Panc1 (cell line): ENCODE results near the gene DMRT3. TPM values are rescaled to one million over a fixed set of nuclear protein-coding genes. Genes with fewer than 3 reads are reported as not detected.

Experiments used
- ATAC-seq: fragments of 200-7000 bp; cut with Tn5 transposase; 2 replicates; pipeline ENCODE4 v1.9.1; 2020; ENCODE audit warnings: mild to moderate bottlenecking, moderate library complexity
- BruUV-seq: library from RNA; stranded (reverse); fragments of 400-500 nt; replicated peaks from 2 replicates; lab custom pipeline; 2021; lab: Mats Ljungman, UMichigan
- CTCF ChIA-PET: fragments of 300-600 bp; sonication (Branson Sonifier 250); formaldehyde crosslinking; loops from one replicate; lab custom pipeline; 2022; ENCODE audit warnings: antibody characterized with exemption; lab: Charles Lee
- POLR2A ChIA-PET: fragments of 300-600 bp; sonication (Branson Sonifier 250); formaldehyde crosslinking; loops from one replicate; lab custom pipeline; 2022; ENCODE audit warnings: antibody characterized with exemption; lab: Charles Lee
- DNase-seq: peaks from one replicate; pipeline ENCODE4 v3.0.0-alpha.2; 2010; ENCODE audit warnings: low read depth, low spot score
- H3K27ac ChIP-seq: 2 replicates; pipeline ENCODE4 v1.5.1; 2011; ENCODE audit warnings: mild to moderate bottlenecking, low read length, inconsistent platforms
- H3K27me3 ChIP-seq: fragments of 200-500 bp; sonication (Bioruptor generic); 2 replicates; pipeline ENCODE4 v1.6.0; 2014; ENCODE audit warnings: low read length, inconsistent platforms; ENCODE audit not compliant: control insufficient read depth, insufficient read depth
- H3K36me3 ChIP-seq: fragments of 200-500 bp; sonication (Bioruptor generic); 2 replicates; pipeline ENCODE4 v1.5.1; 2014; ENCODE audit warnings: inconsistent platforms, mild to moderate bottlenecking, low read length, moderate library complexity; ENCODE audit not compliant: control insufficient read depth, insufficient read depth
- H3K4me1 ChIP-seq: 2 replicates; pipeline ENCODE4 v1.5.1; 2011; ENCODE audit warnings: inconsistent platforms, mild to moderate bottlenecking, low read length, moderate library complexity; ENCODE audit not compliant: control insufficient read depth, insufficient read depth
- H3K4me3 ChIP-seq, 2 experiments: 2 replicates each; pipeline ENCODE4 v1.5.1; 2011 to 2012; ENCODE audit warnings: low read depth in 2 of 2, low read length in 2 of 2, mild to moderate bottlenecking in 2 of 2, inconsistent platforms in 1 of 2, moderate library complexity in 1 of 2
- H3K9me3 ChIP-seq: fragments of 200-500 bp; sonication (Bioruptor generic); 2 replicates; pipeline ENCODE4 v1.5.1; 2014; ENCODE audit warnings: low read depth, mild to moderate bottlenecking, inconsistent platforms, low read length, moderate library complexity; ENCODE audit not compliant: control insufficient read depth, insufficient read depth
- CTCF ChIP-seq: fragments of 450-650 bp; IDR thresholded peaks from 2 replicates; pipeline ENCODE4 v1.5.1; 2017; ENCODE audit warnings: mild to moderate bottlenecking
- POLR2AphosphoS5 ChIP-seq: IDR thresholded peaks from 2 replicates; pipeline ENCODE4 v1.6.1; 2012; ENCODE audit warnings: mild to moderate bottlenecking, low read depth, low read length, moderate library complexity
- SIN3A ChIP-seq: IDR thresholded peaks from 2 replicates; pipeline ENCODE4 v1.6.1; 2012; ENCODE audit warnings: low read depth, mild to moderate bottlenecking, low read length, moderate library complexity, borderline replicate concordance; ENCODE audit not compliant: insufficient read depth
- TCF7L2 ChIP-seq: IDR thresholded peaks from 2 replicates; pipeline ENCODE4 v1.6.1; 2011; ENCODE audit warnings: mild to moderate bottlenecking, low read depth, low read length, inconsistent platforms
- in situ Hi-C: cut with HindIII; loops from 2 replicates; pipeline ENCODE4 v1.10.0; 2016; ENCODE audit warnings: low sequenced_read_pairs, low pct_unique_long_range_greater_than_20kb
- intact Hi-C: fragments of 100-400 bp; cut with micrococcal nuclease; formaldehyde crosslinking; loops from one replicate; pipeline ENCODE4 v1.10.0; 2022; ENCODE audit not compliant: unreplicated experiment
- total RNA-seq: library from RNA; stranded (reverse); gene quantifications from one replicate; pipeline ENCODE4 v1.2.1, GENCODE V29; 2021; ENCODE audit not compliant: unreplicated experiment
- TF ChIP-seq, protein P1 (sequence below), 2 experiments: IDR thresholded peaks; 2 replicates each; pipeline ENCODE4 v1.6.1; 2011 to 2012; ENCODE audit warnings: low read depth in 2 of 2, control low read depth in 1 of 2, low read length in 1 of 2, mild to moderate bottlenecking in 1 of 2, moderate library complexity in 1 of 2; ENCODE audit not compliant: insufficient read depth in 1 of 2

The DMRT3 gene
- total RNA-seq, 1 experiment from 2014 or later = not detected

GRCh38 chr9:982394-983230, 6.2 kb downstream of the DMRT3 start:
- BruUV-seq = no TSS peak
- no peak overlapping the region for H3K27ac ChIP-seq
- intact Hi-C loops = no loop called here
- no peaks in the 10 kb centered on the region for H3K4me1 ChIP-seq
- ATAC-seq (no peak), DNase-seq (no peak)
- no peaks in the 10 kb centered on the region for H3K36me3 ChIP-seq
- no peaks in the 10 kb centered on the region for H3K27me3 ChIP-seq
- ChIA-PET CTCF (no interaction called here), POLR2A (no interaction called here)
- in situ Hi-C loops = no loop called here
- H3K4me3 ChIP-seq = no peak overlapping the region
- no peaks in the 10 kb centered on the region for H3K9me3 ChIP-seq
- TF ChIP-seq CTCF = no peak
- TF ChIP-seq SIN3A = no peak
- TF ChIP-seq, protein P1, sequence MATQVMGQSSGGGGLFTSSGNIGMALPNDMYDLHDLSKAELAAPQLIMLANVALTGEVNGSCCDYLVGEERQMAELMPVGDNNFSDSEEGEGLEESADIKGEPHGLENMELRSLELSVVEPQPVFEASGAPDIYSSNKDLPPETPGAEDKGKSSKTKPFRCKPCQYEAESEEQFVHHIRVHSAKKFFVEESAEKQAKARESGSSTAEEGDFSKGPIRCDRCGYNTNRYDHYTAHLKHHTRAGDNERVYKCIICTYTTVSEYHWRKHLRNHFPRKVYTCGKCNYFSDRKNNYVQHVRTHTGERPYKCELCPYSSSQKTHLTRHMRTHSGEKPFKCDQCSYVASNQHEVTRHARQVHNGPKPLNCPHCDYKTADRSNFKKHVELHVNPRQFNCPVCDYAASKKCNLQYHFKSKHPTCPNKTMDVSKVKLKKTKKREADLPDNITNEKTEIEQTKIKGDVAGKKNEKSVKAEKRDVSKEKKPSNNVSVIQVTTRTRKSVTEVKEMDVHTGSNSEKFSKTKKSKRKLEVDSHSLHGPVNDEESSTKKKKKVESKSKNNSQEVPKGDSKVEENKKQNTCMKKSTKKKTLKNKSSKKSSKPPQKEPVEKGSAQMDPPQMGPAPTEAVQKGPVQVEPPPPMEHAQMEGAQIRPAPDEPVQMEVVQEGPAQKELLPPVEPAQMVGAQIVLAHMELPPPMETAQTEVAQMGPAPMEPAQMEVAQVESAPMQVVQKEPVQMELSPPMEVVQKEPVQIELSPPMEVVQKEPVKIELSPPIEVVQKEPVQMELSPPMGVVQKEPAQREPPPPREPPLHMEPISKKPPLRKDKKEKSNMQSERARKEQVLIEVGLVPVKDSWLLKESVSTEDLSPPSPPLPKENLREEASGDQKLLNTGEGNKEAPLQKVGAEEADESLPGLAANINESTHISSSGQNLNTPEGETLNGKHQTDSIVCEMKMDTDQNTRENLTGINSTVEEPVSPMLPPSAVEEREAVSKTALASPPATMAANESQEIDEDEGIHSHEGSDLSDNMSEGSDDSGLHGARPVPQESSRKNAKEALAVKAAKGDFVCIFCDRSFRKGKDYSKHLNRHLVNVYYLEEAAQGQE (IDR thresholded peaks at IDR 0.05; ENCODE audit: insufficient read depth in 1 of 2, low read depth in 2 of 2, low read length in 1 of 2) = no peak
- no peak for TF ChIP-seq TCF7L2
- TF ChIP-seq POLR2AphosphoS5 = no peak

GRCh38 chr9:994005-994404, 17.6 kb downstream of the DMRT3 start:
- intact Hi-C loops = no loop called here
- H3K27me3 ChIP-seq = no peaks in the 10 kb centered on the region
- H3K27ac ChIP-seq = no peak overlapping the region
- ATAC-seq (no peak), DNase-seq (no peak)
- TF ChIP-seq SIN3A (no peak), CTCF (no peak), TCF7L2 (no peak), POLR2AphosphoS5 (no peak)
- TF ChIP-seq, protein P1 (IDR thresholded peaks at IDR 0.05; ENCODE audit: insufficient read depth in 1 of 2, low read depth in 2 of 2, low read length in 1 of 2) = no peak
- H3K4me1 ChIP-seq = no peaks in the 10 kb centered on the region
- no TSS peak for BruUV-seq
- no peak overlapping the region for H3K4me3 ChIP-seq
- in situ Hi-C loops = no loop called here
- H3K36me3 ChIP-seq = no peaks in the 10 kb centered on the region
- POLR2A ChIA-PET = no interaction called here
- CTCF ChIA-PET = no interaction called here
- no peaks in the 10 kb centered on the region for H3K9me3 ChIP-seq
